Trophoblast cell (in vitro differentiated cells and primary cell): ENCODE data around the gene LMBRD1.
A peak's percentile ranks its signal among the peaks of the same experiment; 100 is the strongest.
"Not testable (repeated sequence)": the region's sequence is repeated elsewhere in the genome, so short reads cannot be mapped to it uniquely, and the experiment has no call there.

Experiments
- DNase-seq, 2 donors: peaks; one replicate each; pipeline ENCODE4 v3.0.0-alpha.2; 2016
- H2AFZ ChIP-seq: 2 replicates; pipeline ENCODE4 v1.6.1; 2013; ENCODE audit warnings: low read length, moderate library complexity, mild to moderate bottlenecking; ENCODE audit not compliant: insufficient read depth, poor library complexity
- H2AK5ac ChIP-seq: 2 replicates; pipeline ENCODE4 v1.6.1; 2013; ENCODE audit warnings: mild to moderate bottlenecking, low read length
- H2BK120ac ChIP-seq: 2 replicates; pipeline ENCODE4 v1.6.1; 2013; ENCODE audit warnings: low read length, mild to moderate bottlenecking, moderate library complexity; ENCODE audit not compliant: insufficient read depth, poor library complexity
- H2BK12ac ChIP-seq: 2 replicates; pipeline ENCODE4 v1.6.1; 2013; ENCODE audit warnings: mild to moderate bottlenecking, low read length, moderate library complexity
- H2BK5ac ChIP-seq: 2 replicates; pipeline ENCODE4 v1.6.1; 2013; ENCODE audit warnings: low read length, low read depth, moderate library complexity, mild to moderate bottlenecking; ENCODE audit not compliant: poor library complexity
- H3K14ac ChIP-seq: 2 replicates; pipeline ENCODE4 v1.6.1; 2013; ENCODE audit warnings: mild to moderate bottlenecking, low read length
- H3K18ac ChIP-seq: 2 replicates; pipeline ENCODE4 v1.6.1; 2013; ENCODE audit warnings: mild to moderate bottlenecking, low read length
- H3K23ac ChIP-seq: 2 replicates; pipeline ENCODE4 v1.6.1; 2013; ENCODE audit warnings: low read length
- H3K27ac ChIP-seq: 2 replicates; pipeline ENCODE4 v1.5.1; 2013; ENCODE audit warnings: low read depth, mild to moderate bottlenecking, inconsistent platforms, low read length, moderate library complexity
- H3K27me3 ChIP-seq: 2 replicates; pipeline ENCODE4 v1.6.1; 2013; ENCODE audit warnings: inconsistent platforms, mild to moderate bottlenecking, low read length, moderate library complexity; ENCODE audit not compliant: insufficient read depth
- H3K36me3 ChIP-seq, 2 experiments: 1 replicate in 1 of 2; 2 replicates in 1 of 2; pipeline ENCODE4 v1.6.1; 2013; ENCODE audit warnings: low read length in 2 of 2, mild to moderate bottlenecking in 2 of 2, moderate library complexity in 1 of 2; ENCODE audit not compliant: insufficient read depth in 2 of 2, control insufficient read depth in 1 of 2
- H3K4ac ChIP-seq: 2 replicates; pipeline ENCODE4 v1.6.1; 2013; ENCODE audit warnings: low read depth, mild to moderate bottlenecking, low read length, moderate library complexity
- H3K4me1 ChIP-seq, 2 experiments: 1 replicate in 1 of 2; 2 replicates in 1 of 2; pipeline ENCODE4 v1.6.1; 2013; ENCODE audit warnings: low read length in 2 of 2, mild to moderate bottlenecking in 2 of 2, moderate library complexity in 1 of 2; ENCODE audit not compliant: insufficient read depth in 2 of 2, control insufficient read depth in 1 of 2
- H3K4me2 ChIP-seq: 2 replicates; pipeline ENCODE4 v1.6.1; 2013; ENCODE audit warnings: inconsistent platforms, mild to moderate bottlenecking, low read length, moderate library complexity
- H3K4me3 ChIP-seq: 2 replicates; pipeline ENCODE4 v1.5.1; 2013; ENCODE audit warnings: mild to moderate bottlenecking, low read depth, low read length, inconsistent platforms
- H3K79me1 ChIP-seq: one replicate; pipeline ENCODE4 v1.6.1; 2013; ENCODE audit warnings: low read length
- H3K79me2 ChIP-seq: 2 replicates; pipeline ENCODE4 v1.6.1; 2013; ENCODE audit warnings: low read length, mild to moderate bottlenecking; ENCODE audit not compliant: control insufficient read depth, insufficient read depth, poor library complexity
- H3K9ac ChIP-seq: 2 replicates; pipeline ENCODE4 v1.6.1; 2013; ENCODE audit warnings: mild to moderate bottlenecking, low read length
- H3K9me3 ChIP-seq: 2 replicates; pipeline ENCODE4 v1.6.1; 2013; ENCODE audit warnings: low read depth, mild to moderate bottlenecking, control low read depth, inconsistent platforms, low read length; ENCODE audit not compliant: insufficient read depth
- H4K12ac ChIP-seq: 2 replicates; pipeline ENCODE4 v1.6.1; 2013; ENCODE audit warnings: low read depth, mild to moderate bottlenecking, low read length, moderate library complexity
- H4K8ac ChIP-seq: 2 replicates; pipeline ENCODE4 v1.6.1; 2013; ENCODE audit warnings: low read depth, mild to moderate bottlenecking, low read length, moderate library complexity
- H4K91ac ChIP-seq: one replicate; pipeline ENCODE4 v1.6.1; 2013; ENCODE audit warnings: low read depth, mild to moderate bottlenecking, low read length, moderate library complexity
- WGBS: extraction: QIAGEN DNeasy Blood & Tissue Kit; methylation state at CpG from one replicate; pipeline ENCODE4 v1.1.7; 2013; ENCODE audit warnings: missing lambda C conversion rate; ENCODE audit not compliant: insufficient read length, insufficient coverage; ENCODE audit errors: extremely low coverage; 5-methylcytosine and 5-hydroxymethylcytosine counted together

The LMBRD1 gene

DNA sequence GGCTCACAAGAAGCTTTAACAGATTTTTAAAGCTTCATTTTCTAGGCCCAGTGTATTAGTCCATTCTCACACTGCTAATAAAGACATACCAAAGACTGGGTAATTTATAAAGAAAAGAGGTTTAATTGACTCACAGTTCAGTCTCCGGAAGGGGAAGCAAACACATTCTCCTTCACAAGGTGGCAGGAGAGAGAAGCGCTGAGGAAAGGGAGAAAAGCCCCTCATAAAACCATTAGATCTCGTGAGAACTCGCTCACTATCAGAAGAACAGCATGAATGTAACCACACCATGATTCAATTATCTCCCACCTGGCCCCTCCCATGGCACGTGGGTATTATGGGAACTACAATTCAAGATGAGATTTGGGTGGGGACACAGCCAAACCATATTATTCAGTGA, 27.5 kb upstream of the LMBRD1 start:
- H3K4me3 ChIP-seq, H3K18ac ChIP-seq, H3K4me1 ChIP-seq, H2AFZ ChIP-seq, H2AK5ac ChIP-seq, H3K14ac ChIP-seq, H3K9me3 ChIP-seq, H2BK5ac ChIP-seq, H3K79me1 ChIP-seq, H3K4ac ChIP-seq, H3K4me2 ChIP-seq, H3K23ac ChIP-seq, H3K79me2 ChIP-seq, H3K27me3 ChIP-seq, H3K9ac ChIP-seq, H4K12ac ChIP-seq, H3K27ac ChIP-seq, DNase-seq, H3K36me3 ChIP-seq: not testable (repeated sequence)
- no CpG with 5 or more reads among the region's 5 CpGs for WGBS
- peak overlapping the region; percentile 55 for H4K91ac ChIP-seq
- peak overlapping the region; percentile 64 for H2BK12ac ChIP-seq
- peak overlapping the region; percentile 38 for H4K8ac ChIP-seq
- H2BK120ac ChIP-seq, result peak overlapping the region; percentile 43

DNA sequence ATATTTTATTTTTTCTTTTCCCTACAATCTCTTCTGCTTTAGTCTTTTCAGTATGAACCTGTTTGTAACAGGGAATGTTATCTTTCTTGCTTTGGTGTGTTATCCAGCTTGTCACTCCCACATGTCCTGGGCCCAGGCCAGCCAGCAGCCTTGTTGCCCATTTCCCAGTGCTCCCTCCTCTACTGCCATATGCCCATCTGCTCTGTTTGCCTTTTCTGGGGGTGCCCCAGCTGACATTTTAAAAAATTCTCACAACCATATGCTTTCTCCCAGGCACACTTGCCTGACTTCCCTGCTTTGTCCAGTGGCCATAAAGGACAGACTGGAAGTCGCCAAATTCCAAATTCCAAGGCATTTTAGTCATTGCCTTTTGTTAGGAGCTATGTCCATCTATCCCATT, 23.6 kb upstream of the LMBRD1 start:
- H2AFZ ChIP-seq, result no peak overlapping the region
- H2BK12ac ChIP-seq, result no peak overlapping the region
- no peaks in the 10 kb centered on the region for H3K27me3 ChIP-seq
- H2BK120ac ChIP-seq, result no peak overlapping the region
- H3K9ac ChIP-seq, result no peak overlapping the region
- H3K4ac ChIP-seq, result no peak overlapping the region
- H4K8ac ChIP-seq, result no peak overlapping the region
- no peak overlapping the region for H3K23ac ChIP-seq
- H3K18ac ChIP-seq, result no peak overlapping the region
- H2AK5ac ChIP-seq, result no peak overlapping the region
- no peaks in the 10 kb centered on the region for H3K79me2 ChIP-seq
- no peaks in the 10 kb centered on the region for H3K36me3 ChIP-seq
- no peak overlapping the region for H3K4me2 ChIP-seq
- no peak overlapping the region for H4K12ac ChIP-seq
- peak in 1 of 2 donors; percentile 9 for DNase-seq
- no peak overlapping the region for H3K27ac ChIP-seq
- WGBS, result no CpG with 5 or more reads among the region's 1 CpG
- peak overlapping the region; percentile 2 for H4K91ac ChIP-seq
- peaks cover 0 to 6% of the 10 kb centered on the region in 2 experiments for H3K4me1 ChIP-seq
- H3K79me1 ChIP-seq, result peaks cover 5% of the 10 kb centered on the region
- no peak overlapping the region for H2BK5ac ChIP-seq
- H3K14ac ChIP-seq, result no peak overlapping the region
- no peak overlapping the region for H3K4me3 ChIP-seq
- peaks cover 1% of the 10 kb centered on the region for H3K9me3 ChIP-seq

DNA sequence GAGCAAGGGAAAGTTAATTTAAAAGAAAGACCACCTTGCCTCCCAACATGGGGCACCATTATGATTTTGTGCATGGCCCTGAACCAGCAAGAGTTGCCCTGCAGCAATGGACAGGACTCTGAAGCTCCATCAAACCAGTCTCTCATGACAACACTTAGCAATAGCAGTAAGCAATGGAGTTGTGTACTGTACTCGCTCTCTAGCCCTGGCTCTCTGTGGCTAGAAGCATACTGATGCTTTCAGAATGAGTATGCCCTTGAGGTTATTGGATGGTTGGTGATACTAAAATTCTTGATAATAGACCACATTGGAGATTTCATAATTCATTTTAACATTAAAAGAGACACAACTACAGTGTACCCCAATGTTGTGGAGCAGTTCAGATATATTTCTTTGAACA, 23.2 kb upstream of the LMBRD1 start:
- Histone ChIP-seq H3K23ac (no peak overlapping the region), H3K79me1 (peaks cover 5% of the 10 kb centered on the region), H2BK5ac (no peak overlapping the region), H3K27ac (no peak overlapping the region), H2BK120ac (no peak overlapping the region), H3K27me3 (no peaks in the 10 kb centered on the region), H2AK5ac (no peak overlapping the region), H3K79me2 (no peaks in the 10 kb centered on the region), H3K9ac (no peak overlapping the region), H4K8ac (no peak overlapping the region), H2AFZ (no peak overlapping the region), H4K12ac (no peak overlapping the region), H3K9me3 (peaks cover 1% of the 10 kb centered on the region), H3K14ac (no peak overlapping the region), H3K18ac (no peak overlapping the region), H3K36me3 (no peaks in the 10 kb centered on the region), H3K4me3 (no peak overlapping the region), H2BK12ac (peak overlapping the region; percentile 27), H4K91ac (no peak overlapping the region), H3K4me1 (peaks cover 0 to 6% of the 10 kb centered on the region in 2 experiments), H3K4me2 (no peak overlapping the region), H3K4ac (no peak overlapping the region)
- no peak for DNase-seq
- no CpG with 5 or more reads among the region's 1 CpG for WGBS

DNA sequence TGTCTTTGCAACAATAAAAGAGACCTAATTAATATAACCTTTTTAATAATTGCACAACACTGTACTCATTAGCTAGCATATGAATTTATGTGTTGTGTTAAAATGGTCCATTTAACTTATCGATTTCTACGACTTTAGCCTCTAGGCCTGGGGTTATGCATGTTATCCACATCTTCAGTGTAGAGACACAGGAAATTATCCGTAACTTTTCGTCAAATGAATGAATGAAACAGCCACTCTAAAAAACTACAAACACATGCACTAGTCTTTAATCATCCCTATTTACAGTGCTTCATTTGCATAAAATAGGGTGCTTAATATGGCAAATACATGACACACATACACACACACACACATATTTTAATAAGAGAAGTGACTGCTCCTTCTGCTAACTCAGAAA, 22.3 kb upstream of the LMBRD1 start:
- H2AK5ac ChIP-seq, result no peak overlapping the region
- H3K4me3 ChIP-seq, result no peak overlapping the region
- no CpG with 5 or more reads among the region's 4 CpGs for WGBS
- H3K4me2 ChIP-seq, result no peak overlapping the region
- H3K27ac ChIP-seq, result no peak overlapping the region
- H3K79me2 ChIP-seq, result no peaks in the 10 kb centered on the region
- H3K4me1 ChIP-seq, result peaks cover 0 to 6% of the 10 kb centered on the region in 2 experiments
- H2BK5ac ChIP-seq, result no peak overlapping the region
- no peak overlapping the region for H3K23ac ChIP-seq
- no peak overlapping the region for H2BK120ac ChIP-seq
- H4K91ac ChIP-seq, result no peak overlapping the region
- H3K9me3 ChIP-seq, result peaks cover 1% of the 10 kb centered on the region
- H3K14ac ChIP-seq, result no peak overlapping the region
- H3K9ac ChIP-seq, result no peak overlapping the region
- peaks cover 5% of the 10 kb centered on the region for H3K79me1 ChIP-seq
- no peak for DNase-seq
- no peak overlapping the region for H2BK12ac ChIP-seq
- H3K27me3 ChIP-seq, result no peaks in the 10 kb centered on the region
- no peaks in the 10 kb centered on the region for H3K36me3 ChIP-seq
- H3K4ac ChIP-seq, result no peak overlapping the region
- no peak overlapping the region for H4K12ac ChIP-seq
- H2AFZ ChIP-seq, result no peak overlapping the region
- H4K8ac ChIP-seq, result no peak overlapping the region
- H3K18ac ChIP-seq, result no peak overlapping the region
